ENCODE results near the gene REV3L. TPM values are rescaled to one million over a fixed set of nuclear protein-coding genes. Genes with fewer than 3 reads are reported as not detected.

REV3L gene
- total RNA-seq, 3 donors from 2014 or later (not counting 1 experiment from before 2014, with no cell fraction given): 18.1 to 25.5 (median 22.7) TPM

DNA sequence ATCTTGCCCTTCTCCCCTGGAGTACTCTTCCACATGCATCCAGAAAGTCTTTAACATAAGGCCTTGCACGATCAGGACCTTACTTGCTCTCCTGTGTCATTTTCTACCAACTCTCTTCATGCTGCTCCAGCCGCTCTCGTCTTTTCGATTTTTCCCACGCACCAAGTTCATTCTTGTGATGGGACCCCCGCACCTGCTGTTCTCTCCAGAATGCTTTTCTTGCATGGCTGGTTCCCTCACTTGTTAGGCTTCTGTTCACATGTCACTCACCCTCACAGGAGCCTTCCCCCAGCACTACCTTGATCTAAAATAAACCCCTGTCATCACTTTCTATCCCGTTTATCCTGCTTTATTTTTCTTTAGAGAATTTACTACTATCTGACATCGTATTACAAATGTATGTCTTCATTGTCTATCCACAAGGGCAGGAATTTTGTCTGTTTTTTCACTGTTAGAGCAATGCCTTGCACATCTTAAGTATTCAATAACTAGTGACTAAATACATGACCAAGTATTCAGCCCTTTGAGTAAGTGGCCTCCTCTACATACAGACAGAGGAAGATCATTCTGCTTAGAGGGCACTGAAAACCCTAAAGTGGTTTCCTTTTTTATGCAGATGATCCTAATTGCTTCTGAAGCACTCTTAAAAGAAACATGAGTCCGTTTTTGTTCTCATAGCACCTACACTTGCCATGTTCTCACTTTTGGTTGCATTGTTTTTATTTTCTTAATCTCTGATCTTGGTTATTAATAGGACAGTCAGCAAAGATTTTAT is 228.8 kb downstream of the REV3L start:
- Mint-ChIP-seq H3K27ac (no peak overlapping the region), H3K9me3 (no peaks in the 10 kb centered on the region), H3K4me3 (no peak overlapping the region), H3K27me3 (ENCODE audit: low read depth in 2 of 2) (peaks cover 16% of the 10 kb centered on the region in 2 donors), H3K4me1 (peaks cover 8% of the 10 kb centered on the region in 2 donors), H3K36me3 (no peaks in the 10 kb centered on the region)
- Histone ChIP-seq H3K9me3 (ENCODE audit: control insufficient read depth, insufficient read depth, low read length) (no peaks in the 10 kb centered on the region), H3K27me3 (ENCODE audit: control insufficient read depth, insufficient read depth, low read length) (no peaks in the 10 kb centered on the region), H3K4me1 (ENCODE audit: control insufficient read depth, insufficient read depth, low read length) (peaks cover 4% of the 10 kb centered on the region), H3K4me3 (ENCODE audit: low read length) (no peak overlapping the region), H3K27ac (ENCODE audit: low read length) (no peak overlapping the region), H3K36me3 (ENCODE audit: control insufficient read depth, insufficient read depth, low read length) (no peaks in the 10 kb centered on the region)
- TF ChIP-seq, protein P1, sequence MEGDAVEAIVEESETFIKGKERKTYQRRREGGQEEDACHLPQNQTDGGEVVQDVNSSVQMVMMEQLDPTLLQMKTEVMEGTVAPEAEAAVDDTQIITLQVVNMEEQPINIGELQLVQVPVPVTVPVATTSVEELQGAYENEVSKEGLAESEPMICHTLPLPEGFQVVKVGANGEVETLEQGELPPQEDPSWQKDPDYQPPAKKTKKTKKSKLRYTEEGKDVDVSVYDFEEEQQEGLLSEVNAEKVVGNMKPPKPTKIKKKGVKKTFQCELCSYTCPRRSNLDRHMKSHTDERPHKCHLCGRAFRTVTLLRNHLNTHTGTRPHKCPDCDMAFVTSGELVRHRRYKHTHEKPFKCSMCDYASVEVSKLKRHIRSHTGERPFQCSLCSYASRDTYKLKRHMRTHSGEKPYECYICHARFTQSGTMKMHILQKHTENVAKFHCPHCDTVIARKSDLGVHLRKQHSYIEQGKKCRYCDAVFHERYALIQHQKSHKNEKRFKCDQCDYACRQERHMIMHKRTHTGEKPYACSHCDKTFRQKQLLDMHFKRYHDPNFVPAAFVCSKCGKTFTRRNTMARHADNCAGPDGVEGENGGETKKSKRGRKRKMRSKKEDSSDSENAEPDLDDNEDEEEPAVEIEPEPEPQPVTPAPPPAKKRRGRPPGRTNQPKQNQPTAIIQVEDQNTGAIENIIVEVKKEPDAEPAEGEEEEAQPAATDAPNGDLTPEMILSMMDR (IDR thresholded peaks at IDR 0.05): no peak
- no peak for DNase-seq
- ATAC-seq: no peak
- 88% methylated on average over 9 of the region's 9 CpGs for WGBS (ENCODE audit: insufficient coverage)
- intact Hi-C loops (cut with micrococcal nuclease): loop anchor here (10.0 kb wide), 1 partner anchor 391 kb away; no protein-coding TSS in a partner anchor

DNA sequence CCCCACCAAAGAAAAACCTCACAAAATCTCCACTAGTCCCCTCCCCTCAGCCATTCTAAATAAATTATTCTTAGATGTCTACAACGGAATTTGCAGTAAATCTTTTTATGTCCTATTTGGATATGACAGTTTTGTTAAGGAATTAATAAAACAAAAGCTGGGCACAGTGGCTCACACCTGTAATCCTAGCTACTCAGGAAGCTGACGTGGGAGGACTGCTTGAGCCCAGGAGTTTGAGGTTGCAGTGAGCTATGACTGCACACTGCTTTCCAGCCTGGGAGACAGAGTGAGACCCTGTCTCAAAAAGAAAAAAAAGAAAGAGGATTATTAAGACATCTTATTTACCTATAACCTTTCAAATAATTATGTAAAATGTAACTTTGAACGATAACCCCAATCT is 230.3 kb downstream of the REV3L start:
- ATAC-seq: no peak
- H3K4me3 ChIP-seq (ENCODE audit: low read length): no peak overlapping the region
- H3K9me3 Mint-ChIP-seq: no peaks in the 10 kb centered on the region
- H3K4me1 ChIP-seq (ENCODE audit: control insufficient read depth, insufficient read depth, low read length): no peaks in the 10 kb centered on the region
- intact Hi-C loops (cut with micrococcal nuclease): loop anchor here (10.0 kb wide), 1 partner anchor 392 kb away; no protein-coding TSS in a partner anchor
- H3K27ac ChIP-seq (ENCODE audit: low read length): no peak overlapping the region
- 95% methylated on average over 2 of the region's 3 CpGs for WGBS (ENCODE audit: insufficient coverage)
- TF ChIP-seq, protein P1 (IDR thresholded peaks at IDR 0.05): no peak
- no peak for DNase-seq
- no peaks in the 10 kb centered on the region for H3K36me3 ChIP-seq (ENCODE audit: control insufficient read depth, insufficient read depth, low read length)
- peaks cover 16% of the 10 kb centered on the region in 2 donors for H3K27me3 Mint-ChIP-seq (ENCODE audit: low read depth in 2 of 2)
- no peaks in the 10 kb centered on the region for H3K36me3 Mint-ChIP-seq
- H3K27me3 ChIP-seq (ENCODE audit: control insufficient read depth, insufficient read depth, low read length): no peaks in the 10 kb centered on the region
- H3K4me3 Mint-ChIP-seq: no peak overlapping the region
- no peaks in the 10 kb centered on the region for H3K4me1 Mint-ChIP-seq
- H3K27ac Mint-ChIP-seq: no peak overlapping the region
- no peaks in the 10 kb centered on the region for H3K9me3 ChIP-seq (ENCODE audit: control insufficient read depth, insufficient read depth, low read length)

DNA sequence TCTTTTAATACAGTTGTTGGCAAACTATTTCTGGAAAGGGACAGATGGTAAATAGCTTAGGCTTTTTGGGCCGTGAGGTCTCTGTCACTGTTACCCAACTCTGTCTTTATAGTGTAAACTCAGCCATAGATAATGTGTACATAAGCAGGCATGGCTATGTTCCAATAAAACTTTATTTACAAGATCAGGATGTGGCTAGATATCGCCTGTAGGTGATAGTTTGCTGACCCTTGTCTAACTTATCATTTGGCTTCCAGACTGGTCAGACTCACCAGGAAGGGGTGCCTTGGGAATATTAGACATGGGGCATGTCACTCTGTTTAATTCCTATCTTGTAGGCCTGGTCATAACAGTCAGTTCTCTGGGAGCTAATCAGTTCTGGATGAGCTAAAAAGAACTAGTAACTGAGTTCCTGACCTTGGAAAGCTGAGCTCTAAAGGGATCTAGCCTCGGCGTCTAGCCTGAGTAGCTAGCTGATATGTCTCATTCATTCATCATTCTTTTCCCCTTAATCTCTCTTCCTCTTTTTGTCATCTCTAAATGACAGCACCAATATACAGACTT is 232.1 kb downstream of the REV3L start:
- no peak for DNase-seq
- Histone ChIP-seq H3K27me3 (ENCODE audit: control insufficient read depth, insufficient read depth, low read length) (no peaks in the 10 kb centered on the region), H3K4me1 (ENCODE audit: control insufficient read depth, insufficient read depth, low read length) (no peaks in the 10 kb centered on the region), H3K36me3 (ENCODE audit: control insufficient read depth, insufficient read depth, low read length) (no peaks in the 10 kb centered on the region), H3K27ac (ENCODE audit: low read length) (no peak overlapping the region), H3K4me3 (ENCODE audit: low read length) (no peak overlapping the region), H3K9me3 (ENCODE audit: control insufficient read depth, insufficient read depth, low read length) (no peaks in the 10 kb centered on the region)
- intact Hi-C loops (cut with micrococcal nuclease): loop anchor here (10.0 kb wide), 1 partner anchor 394 kb away; no protein-coding TSS in a partner anchor
- 77% methylated on average over 4 of the region's 4 CpGs for WGBS (ENCODE audit: insufficient coverage)
- H3K4me3 Mint-ChIP-seq: no peak overlapping the region
- H3K27me3 Mint-ChIP-seq (ENCODE audit: low read depth in 2 of 2): peaks cover 18 to 22% of the 10 kb centered on the region in 2 donors
- no peaks in the 10 kb centered on the region for H3K4me1 Mint-ChIP-seq
- no peak overlapping the region for H3K27ac Mint-ChIP-seq
- H3K9me3 Mint-ChIP-seq: no peaks in the 10 kb centered on the region
- ATAC-seq: no peak
- TF ChIP-seq, protein P1 (IDR thresholded peaks at IDR 0.05): no peak
- H3K36me3 Mint-ChIP-seq: no peaks in the 10 kb centered on the region

Other genes with a start within 250 kb of the REV3L start
- gene TRAF3IP2, start 122.7 kb upstream of the REV3L start, total RNA-seq: 10 to 100 TPM in 1 of 3 donors, 1 to 10 TPM in 2; 9.8 to 14.7 (median 9.9) TPM

Data from natural killer cell (primary cell).